ENCODE results near the gene ABHD18. TPM values are rescaled to one million over a fixed set of nuclear protein-coding genes. Genes with fewer than 3 reads are reported as not detected.
"Not testable (repeated sequence)": the region's sequence is repeated elsewhere in the genome, so short reads cannot be mapped to it uniquely, and the experiment has no call there.

The ABHD18 gene
- total RNA-seq: 10 to 100 TPM; 12.3 to 13.7 TPM
- polyA plus RNA-seq (ENCODE audit: insufficient read length in 2 of 2): 10 to 100 TPM in 1 of 2 donors, 1 to 10 TPM in 1; 9.9 to 12.8 TPM
- long read RNA-seq, donor 1, full-length matches to known transcripts: 1 of 1 reads
- long read RNA-seq, donor 1, partial matches to known transcripts: 0 of 1 reads
- long read RNA-seq, donor 1, other reads (novel, unspliced or antisense): 0 of 1 reads
- long read RNA-seq, donor 2: 0 reads
- long read RNA-seq, donor 3: 0 reads
- long read RNA-seq, donor 4, full-length matches to known transcripts: 1 of 1 reads
- long read RNA-seq, donor 4, partial matches to known transcripts: 0 of 1 reads
- long read RNA-seq, donor 4, other reads (novel, unspliced or antisense): 0 of 1 reads

DNA sequence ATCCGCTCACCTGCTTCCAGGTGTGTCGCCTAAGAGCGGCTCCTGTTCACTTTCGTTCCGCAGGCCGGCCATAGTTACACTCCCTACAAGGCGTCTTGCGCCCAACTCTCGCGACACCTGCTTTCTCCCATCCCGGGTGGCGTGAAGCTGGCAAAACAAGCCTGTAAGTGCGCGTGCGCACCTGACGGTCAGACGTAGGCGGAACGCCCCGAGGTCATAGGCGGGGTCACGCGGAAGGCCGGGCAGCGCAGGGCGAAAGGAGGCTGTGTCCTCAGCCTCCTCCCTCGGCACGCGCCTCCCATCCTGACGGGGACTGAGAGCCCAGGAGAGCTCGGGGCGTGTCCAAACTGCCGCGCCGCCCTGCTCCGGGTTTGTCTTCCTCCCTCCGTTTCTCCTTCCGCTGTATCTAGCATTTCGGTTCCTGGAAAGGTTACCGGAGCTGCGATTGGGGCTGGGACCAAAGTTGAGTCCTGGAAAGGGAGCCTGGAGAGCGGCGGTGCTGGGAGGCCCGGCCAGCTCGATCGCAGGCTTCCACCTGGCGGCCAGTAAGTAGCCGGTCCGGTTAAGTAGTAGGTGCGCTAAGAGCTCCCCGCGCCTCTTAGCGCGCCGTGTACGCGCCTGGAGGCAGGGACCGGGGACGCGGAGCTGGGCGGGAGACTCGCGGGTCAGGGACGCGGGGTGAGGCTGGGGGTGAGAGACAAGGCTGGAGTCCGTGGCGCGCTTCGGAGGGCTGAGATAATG, at the start of gene ABHD18, which contains the start of gene MFSD8:
TSS of gene ABHD18 (plus strand) at position 345 of the 741 bp plus-strand sequence. CDS start 17,550 bp downstream, outside the sequence.
TSS of gene MFSD8 (minus strand) at position 112 of the 741 bp plus-strand sequence. CDS start at position 72, 40 bp downstream.
- no peaks in the 10 kb centered on the region for H3K9me3 ChIP-seq (ENCODE audit: control insufficient read depth, insufficient read depth, low read length)
- peak; percentile 85 to 99 (median 93) for DNase-seq (ENCODE audit: low read depth in 4 of 6, low spot score in 6 of 6)
- H3K27ac ChIP-seq (ENCODE audit: low read depth, low read length): peak within 1 kb of the TSS; percentile 96
- H3K4me3 ChIP-seq (ENCODE audit: low read depth, low read length): peak within 1 kb of the TSS; percentile 100
- H3K4me1 ChIP-seq (ENCODE audit: control insufficient read depth, insufficient read depth, low read length): no peaks in the 10 kb centered on the region
- peaks cover 3% of the 10 kb centered on the region for H3K36me3 ChIP-seq (ENCODE audit: control insufficient read depth, insufficient read depth, low read length)
- H3K27me3 ChIP-seq (ENCODE audit: control insufficient read depth, insufficient read depth, low read length): no peaks in the 10 kb centered on the region
- 0% methylated on average over 69 of the region's 69 CpGs for WGBS (ENCODE audit: insufficient coverage)

GRCh38 chr4:127916512-127916911, 48.7 kb upstream of the ABHD18 start:
- Histone ChIP-seq H3K27ac (ENCODE audit: low read depth, low read length) (no peak overlapping the region), H3K36me3 (ENCODE audit: control insufficient read depth, insufficient read depth, low read length) (peaks cover 2% of the 10 kb centered on the region), H3K27me3 (ENCODE audit: control insufficient read depth, insufficient read depth, low read length) (no peaks in the 10 kb centered on the region), H3K4me3 (ENCODE audit: low read depth, low read length) (no peak overlapping the region), H3K9me3 (ENCODE audit: control insufficient read depth, insufficient read depth, low read length) (no peaks in the 10 kb centered on the region), H3K4me1 (ENCODE audit: control insufficient read depth, insufficient read depth, low read length) (no peaks in the 10 kb centered on the region)
- no peak for DNase-seq (ENCODE audit: low read depth in 4 of 6, low spot score in 6 of 6)
- WGBS (ENCODE audit: insufficient coverage): 100% methylated on average over 1 of the region's 3 CpGs

- Histone ChIP-seq H3K9me3 (ENCODE audit: control insufficient read depth, insufficient read depth, low read length) (no peaks in the 10 kb centered on the region), H3K36me3 (ENCODE audit: control insufficient read depth, insufficient read depth, low read length) (peaks cover 2% of the 10 kb centered on the region), H3K27me3 (ENCODE audit: control insufficient read depth, insufficient read depth, low read length) (no peaks in the 10 kb centered on the region)
Measured at GRCh38 chr4:127917151-127917550, 48.1 kb upstream of the ABHD18 start.

GRCh38 chr4:127920521-127920920, 44.7 kb upstream of the ABHD18 start:
- Histone ChIP-seq H3K4me1 (ENCODE audit: control insufficient read depth, insufficient read depth, low read length) (no peaks in the 10 kb centered on the region), H3K27me3 (ENCODE audit: control insufficient read depth, insufficient read depth, low read length) (no peaks in the 10 kb centered on the region), H3K36me3 (ENCODE audit: control insufficient read depth, insufficient read depth, low read length) (peaks cover 5% of the 10 kb centered on the region), H3K27ac (ENCODE audit: low read depth, low read length) (no peak overlapping the region), H3K4me3 (ENCODE audit: low read depth, low read length) (no peak overlapping the region), H3K9me3 (ENCODE audit: control insufficient read depth, insufficient read depth, low read length) (no peaks in the 10 kb centered on the region)
- no CpG with 5 or more reads among the region's 3 CpGs for WGBS (ENCODE audit: insufficient coverage)
- DNase-seq (ENCODE audit: low read depth in 4 of 6, low spot score in 6 of 6): peak in 2 of 6 donors; percentile 1 to 68

More at GRCh38 chr4:127917151-127917550, 48.1 kb upstream of the ABHD18 start:
- no peak for DNase-seq (ENCODE audit: low read depth in 4 of 6, low spot score in 6 of 6)
- Histone ChIP-seq H3K4me1 (ENCODE audit: control insufficient read depth, insufficient read depth, low read length) (no peaks in the 10 kb centered on the region), H3K27ac (ENCODE audit: low read depth, low read length) (no peak overlapping the region), H3K4me3 (ENCODE audit: low read depth, low read length) (no peak overlapping the region)

DNA sequence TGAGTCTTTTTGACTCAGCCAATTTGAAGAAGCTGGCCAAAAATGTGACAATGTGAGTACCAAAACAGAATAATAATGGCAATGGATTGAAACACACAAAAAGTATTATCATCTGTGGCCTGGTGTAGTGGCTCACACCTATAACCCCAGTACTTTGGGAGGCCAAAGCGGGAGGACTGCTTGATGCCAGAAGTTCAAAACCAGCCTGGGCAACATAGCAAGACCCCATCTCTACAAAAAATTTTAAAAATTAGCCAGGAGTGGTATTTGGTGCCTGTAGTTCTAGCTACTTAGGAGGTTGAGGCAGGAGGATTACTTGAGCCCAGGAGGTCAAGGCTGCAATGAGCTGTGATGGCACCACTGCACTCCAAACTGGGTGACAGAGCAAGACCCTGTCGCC, 43.0 kb upstream of the ABHD18 start:
- no CpG with 5 or more reads among the region's 2 CpGs for WGBS (ENCODE audit: insufficient coverage)
- Histone ChIP-seq H3K4me3 (ENCODE audit: low read depth, low read length) (no peak overlapping the region), H3K27me3 (ENCODE audit: control insufficient read depth, insufficient read depth, low read length) (no peaks in the 10 kb centered on the region), H3K4me1 (ENCODE audit: control insufficient read depth, insufficient read depth, low read length) (no peaks in the 10 kb centered on the region), H3K9me3 (ENCODE audit: control insufficient read depth, insufficient read depth, low read length) (no peaks in the 10 kb centered on the region), H3K36me3 (ENCODE audit: control insufficient read depth, insufficient read depth, low read length) (peaks cover 4% of the 10 kb centered on the region), H3K27ac (ENCODE audit: low read depth, low read length) (no peak overlapping the region)
- no peak for DNase-seq (ENCODE audit: low read depth in 4 of 6, low spot score in 6 of 6)

DNA sequence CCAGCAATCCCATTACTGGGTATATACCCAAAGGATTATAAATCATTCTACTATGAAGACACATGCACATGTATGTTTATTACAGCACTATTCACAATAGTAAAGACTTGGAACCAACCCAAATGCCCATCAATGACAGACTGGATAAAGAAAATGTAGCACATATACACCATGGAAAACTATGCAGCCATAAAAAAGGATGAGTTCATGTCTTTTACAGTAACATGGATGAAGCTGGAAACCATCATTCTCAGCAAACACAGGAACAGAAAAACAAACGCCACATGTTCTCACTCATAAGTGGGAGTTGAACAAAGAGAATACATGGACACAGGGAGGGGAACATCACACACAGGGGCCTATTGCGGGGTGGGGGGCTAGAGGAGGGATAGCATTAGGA, 39.5 kb upstream of the ABHD18 start:
- H3K27me3 ChIP-seq (ENCODE audit: control insufficient read depth, insufficient read depth, low read length); H3K36me3 ChIP-seq (ENCODE audit: control insufficient read depth, insufficient read depth, low read length); H3K4me3 ChIP-seq (ENCODE audit: low read depth, low read length); DNase-seq (ENCODE audit: low read depth in 4 of 6, low spot score in 6 of 6); H3K9me3 ChIP-seq (ENCODE audit: control insufficient read depth, insufficient read depth, low read length); H3K4me1 ChIP-seq (ENCODE audit: control insufficient read depth, insufficient read depth, low read length); H3K27ac ChIP-seq (ENCODE audit: low read depth, low read length): not testable (repeated sequence)
- no CpG with 5 or more reads among the region's 2 CpGs for WGBS (ENCODE audit: insufficient coverage)

DNA sequence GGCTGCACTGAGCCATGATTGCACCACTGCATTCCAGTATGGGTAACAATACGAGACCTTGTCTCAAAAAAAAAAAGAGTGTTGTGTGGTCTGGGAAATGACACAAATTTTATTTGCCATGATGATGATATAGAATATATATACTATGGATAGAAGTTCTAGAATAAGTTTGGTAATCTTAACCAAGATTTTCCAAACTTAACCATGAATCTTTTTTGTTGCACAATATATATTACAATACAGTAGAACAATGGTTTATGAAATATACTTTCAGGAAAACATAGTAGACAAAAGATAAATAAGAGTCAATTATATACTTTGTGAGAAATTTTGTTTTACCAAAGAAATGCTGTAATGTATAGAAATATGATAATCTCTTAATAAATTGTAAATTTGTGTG, 35.0 kb upstream of the ABHD18 start:
- H3K36me3 ChIP-seq (ENCODE audit: control insufficient read depth, insufficient read depth, low read length): peaks cover 8% of the 10 kb centered on the region
- WGBS (ENCODE audit: insufficient coverage): no CpG with 5 or more reads among the region's 1 CpG

DNA sequence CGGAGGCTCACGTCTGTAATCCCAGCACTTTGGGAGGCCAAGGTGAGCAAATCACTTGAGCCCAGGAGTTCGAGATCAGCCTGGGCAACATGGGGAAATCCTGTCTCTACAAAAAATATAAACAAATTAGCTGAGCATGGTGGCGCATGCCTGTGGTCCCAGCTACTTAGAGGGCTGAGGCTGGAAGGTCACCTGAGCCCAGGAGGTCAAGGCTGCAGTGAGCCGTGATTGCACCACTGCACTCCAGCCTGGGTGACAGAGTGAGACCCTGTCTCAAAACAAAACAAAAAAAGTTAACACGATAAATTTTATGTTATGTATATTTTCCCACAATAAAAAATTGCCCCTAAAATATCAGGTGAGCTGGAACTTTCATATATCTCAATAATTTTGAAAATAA, 33.4 kb upstream of the ABHD18 start:
- WGBS (ENCODE audit: insufficient coverage): 97% methylated on average over 5 of the region's 6 CpGs
- H3K4me1 ChIP-seq (ENCODE audit: control insufficient read depth, insufficient read depth, low read length); H3K36me3 ChIP-seq (ENCODE audit: control insufficient read depth, insufficient read depth, low read length); DNase-seq (ENCODE audit: low read depth in 4 of 6, low spot score in 6 of 6); H3K27me3 ChIP-seq (ENCODE audit: control insufficient read depth, insufficient read depth, low read length); H3K9me3 ChIP-seq (ENCODE audit: control insufficient read depth, insufficient read depth, low read length); H3K27ac ChIP-seq (ENCODE audit: low read depth, low read length); H3K4me3 ChIP-seq (ENCODE audit: low read depth, low read length): not testable (repeated sequence)

More for the DNA sequence above, 35.0 kb upstream of the ABHD18 start:
- no peaks in the 10 kb centered on the region for H3K4me1 ChIP-seq (ENCODE audit: control insufficient read depth, insufficient read depth, low read length)
- no peaks in the 10 kb centered on the region for H3K9me3 ChIP-seq (ENCODE audit: control insufficient read depth, insufficient read depth, low read length)
- no peak overlapping the region for H3K4me3 ChIP-seq (ENCODE audit: low read depth, low read length)
- no peaks in the 10 kb centered on the region for H3K27me3 ChIP-seq (ENCODE audit: control insufficient read depth, insufficient read depth, low read length)
- H3K27ac ChIP-seq (ENCODE audit: low read depth, low read length): no peak overlapping the region
- DNase-seq (ENCODE audit: low read depth in 4 of 6, low spot score in 6 of 6): no peak

- H3K27me3 ChIP-seq (ENCODE audit: control insufficient read depth, insufficient read depth, low read length): no peaks in the 10 kb centered on the region
- no peak overlapping the region for H3K4me3 ChIP-seq (ENCODE audit: low read depth, low read length)
- no peaks in the 10 kb centered on the region for H3K4me1 ChIP-seq (ENCODE audit: control insufficient read depth, insufficient read depth, low read length)
- H3K9me3 ChIP-seq (ENCODE audit: control insufficient read depth, insufficient read depth, low read length): no peaks in the 10 kb centered on the region
- H3K36me3 ChIP-seq (ENCODE audit: control insufficient read depth, insufficient read depth, low read length): peaks cover 5% of the 10 kb centered on the region
- no peak overlapping the region for H3K27ac ChIP-seq (ENCODE audit: low read depth, low read length)
- no peak for DNase-seq (ENCODE audit: low read depth in 4 of 6, low spot score in 6 of 6)
- WGBS (ENCODE audit: insufficient coverage): no CpG with 5 or more reads among the region's 1 CpG
Measured at GRCh38 chr4:127936974-127937373, 28.2 kb upstream of the ABHD18 start.

Measured in spinal cord (tissue), 10 donors.